Loucy (cell line): ENCODE results near the gene BHLHE23.

ENCODE experiments used
- EZH2phosphoT487 ChIP-seq: fragments of 200-600 bp; IDR thresholded peaks from 2 replicates; pipeline ENCODE4 v1.6.1; 2018; ENCODE audit warnings: antibody characterized with exemption, mild to moderate bottlenecking, moderate library complexity, borderline replicate concordance
- TF ChIP-seq, protein P1 (sequence below): fragments of 200-600 bp; sonication (generic); conservative IDR thresholded peaks from 2 replicates; pipeline ENCODE4 v1.5.1; 2014; ENCODE audit warnings: mild to moderate bottlenecking, antibody characterized with exemption, low read length

DNA sequence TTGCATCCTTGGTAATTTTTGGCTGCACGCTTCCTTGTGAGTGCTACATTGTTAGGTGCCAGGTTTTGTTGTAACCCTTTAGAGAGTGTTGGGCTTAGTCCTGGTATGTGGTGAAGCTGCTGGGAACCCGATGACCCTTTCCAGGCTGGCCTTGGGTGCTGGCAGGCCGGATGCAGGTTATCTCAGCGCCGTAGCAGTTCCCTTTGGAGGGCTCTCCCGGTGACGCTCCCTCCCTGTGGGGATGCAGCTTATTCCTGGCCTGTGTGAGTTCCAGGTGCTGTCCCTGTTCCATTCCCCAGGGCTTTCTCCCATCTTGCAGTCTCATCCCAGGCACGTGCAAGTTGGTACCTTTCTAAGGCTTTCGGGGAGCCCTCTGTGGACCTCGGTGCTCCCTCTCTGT lies 13.9 kb upstream of the BHLHE23 start:
- TF ChIP-seq, protein P1, sequence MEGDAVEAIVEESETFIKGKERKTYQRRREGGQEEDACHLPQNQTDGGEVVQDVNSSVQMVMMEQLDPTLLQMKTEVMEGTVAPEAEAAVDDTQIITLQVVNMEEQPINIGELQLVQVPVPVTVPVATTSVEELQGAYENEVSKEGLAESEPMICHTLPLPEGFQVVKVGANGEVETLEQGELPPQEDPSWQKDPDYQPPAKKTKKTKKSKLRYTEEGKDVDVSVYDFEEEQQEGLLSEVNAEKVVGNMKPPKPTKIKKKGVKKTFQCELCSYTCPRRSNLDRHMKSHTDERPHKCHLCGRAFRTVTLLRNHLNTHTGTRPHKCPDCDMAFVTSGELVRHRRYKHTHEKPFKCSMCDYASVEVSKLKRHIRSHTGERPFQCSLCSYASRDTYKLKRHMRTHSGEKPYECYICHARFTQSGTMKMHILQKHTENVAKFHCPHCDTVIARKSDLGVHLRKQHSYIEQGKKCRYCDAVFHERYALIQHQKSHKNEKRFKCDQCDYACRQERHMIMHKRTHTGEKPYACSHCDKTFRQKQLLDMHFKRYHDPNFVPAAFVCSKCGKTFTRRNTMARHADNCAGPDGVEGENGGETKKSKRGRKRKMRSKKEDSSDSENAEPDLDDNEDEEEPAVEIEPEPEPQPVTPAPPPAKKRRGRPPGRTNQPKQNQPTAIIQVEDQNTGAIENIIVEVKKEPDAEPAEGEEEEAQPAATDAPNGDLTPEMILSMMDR: no peak
- TF ChIP-seq EZH2phosphoT487: no peak
